Pancreas (tissue), 10 donors: Measurements from ENCODE around the gene AFF3. TPM values are rescaled to one million over a fixed set of nuclear protein-coding genes. Genes with fewer than 3 reads are reported as not detected.

ENCODE experiments used
- ATAC-seq, 4 donors: fragments of 200-7000 bp; cut with Tn5 transposase; one replicate each; pipeline versions ENCODE4 v1.8.0 to v1.9.1; 2020; ENCODE audit warnings: mild to moderate bottlenecking in 4 of 4, moderate library complexity in 4 of 4
- DNase-seq, 6 donors: peaks; one replicate each; pipeline ENCODE4 v3.0.0-alpha.2; 2020
- FAIRE-seq: peaks from 2 replicates; lab custom pipeline; 2012; peaks lifted over from hg19 to GRCh38; lab: Jason Lieb, UNC
- H3K27ac ChIP-seq, 4 donors: fragments of 200-600 bp; sonication (generic); 1 replicate in 3 of 4; 2 replicates in 1 of 4; pipeline versions ENCODE4 v1.5.0 to v1.8.0; 2020
- H3K27me3 ChIP-seq, 4 donors: fragments of 200-600 bp; one replicate each; pipeline ENCODE4 v1.8.0; 2021
- H3K36me3 ChIP-seq, 3 donors: fragments of 200-600 bp; sonication (generic) in 1 of 3; one replicate each; pipeline versions ENCODE4 v1.5.0 to v1.8.0; 2020 to 2021
- H3K4me1 ChIP-seq, 3 donors: fragments of 200-600 bp; one replicate each; pipeline ENCODE4 v1.8.0; 2021
- H3K4me3 ChIP-seq, 4 donors: fragments of 200-600 bp; sonication (generic) in 2 of 4; one replicate each; pipeline versions ENCODE4 v1.5.0 to v1.8.0; 2020 to 2021
- H3K9me3 ChIP-seq, 4 donors: fragments of 200-600 bp; one replicate each; pipeline ENCODE4 v1.8.0; 2021
- whole genome bisulfite sequencing, 2 donors: extraction: QIAGEN DNeasy Blood & Tissue Kit; methylation state at CpG; one replicate each; pipeline ENCODE4 v1.1.7; 2013; 5-methylcytosine and 5-hydroxymethylcytosine counted together
- intact Hi-C, 3 donors: fragments of 100-400 bp; cut with DNase I; formaldehyde crosslinking; loops; one replicate each; pipeline versions ENCODE4 v1.11.1 to v1.14.2; 2022
- polyA plus RNA-seq, 2 donors: library from polyadenylated mRNA; stranded (reverse); fragments of 200-250 nt; gene quantifications; one replicate each; pipeline ENCODE4 v1.2.3, GENCODE V29; 2013
- total RNA-seq, 6 donors: library from RNA; stranded (reverse); fragmentation: NEBNext Ultra II Directional in 4 of 6; extraction: Animal tissue kit (Norgen Biotek cat#: 25700) in 4 of 6; gene quantifications; one replicate each; pipeline versions ENCODE4 v1.2.1 to v1.2.4, GENCODE V29; 2021 to 2023
- TF ChIP-seq, protein P1 (sequence below), 4 donors: fragments of 200-600 bp; sonication (generic) in 3 of 4; IDR thresholded peaks; one replicate each; pipeline versions ENCODE4 v1.5.0 to v1.8.0; 2021; ENCODE audit warnings: antibody characterized with exemption in 4 of 4
- donor health status: healthy with polysubstance abuse.
- donor health status: DM: no; HTN: no; CAD: no; lungs with moderate emphysema.
- donor health status: DM: no; HTN: no; CAD: no.
- donor health status: control.
- donor health status: control.
- donor health status: Bipolar disorder and iron deficiency.
- donor health status: DM: yes; HTN: yes; CAD: no.
- donor health status: DM: no; HTN: no; CAD: no.
- donor health status: DM: no; HTN: no; CAD: no.
- donor health status: DM: yes; HTN: yes; CAD: no.

AFF3 gene
- total and polyA plus RNA-seq, 8 donors = 0.19 to 1.1 (median 0.54) TPM

DNA sequence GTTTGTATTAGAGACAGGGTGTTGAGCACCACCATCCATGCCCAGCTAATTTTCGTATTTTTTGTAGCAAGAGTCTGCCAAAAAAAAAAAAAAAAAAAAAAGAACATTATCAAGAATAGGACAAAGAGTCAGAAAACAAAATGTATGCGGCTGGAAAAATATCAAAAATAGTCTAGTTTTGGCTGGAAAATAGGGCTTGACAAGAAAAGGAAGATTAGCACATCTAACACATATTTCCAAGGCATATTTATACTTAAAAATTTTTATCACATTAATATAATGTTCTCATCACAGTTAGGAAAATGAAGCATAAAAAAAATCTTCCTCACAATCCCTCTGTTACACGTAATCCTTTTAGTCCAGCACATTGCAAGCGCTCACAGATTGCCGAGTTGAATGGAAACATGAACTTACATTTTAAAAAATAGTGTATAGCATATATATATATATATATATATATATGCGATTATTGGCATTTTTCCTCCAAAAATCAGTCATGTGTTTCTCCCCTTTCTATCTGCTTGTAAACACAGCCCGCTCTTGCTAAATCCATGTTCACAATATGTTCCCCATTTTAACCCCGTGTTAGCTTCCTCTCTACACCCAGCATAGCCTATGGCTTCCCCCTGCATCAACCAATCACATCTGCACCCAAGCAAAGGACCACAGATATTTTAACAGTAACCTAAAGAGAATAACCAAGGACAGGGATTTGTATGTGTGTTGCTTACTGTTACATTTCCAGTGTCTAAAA lies 183.0 kb downstream of the AFF3 start:
- ATAC-seq (no peak), DNase-seq (no peak), FAIRE-seq (no peak)
- intact Hi-C loops = no loop called here
- Histone ChIP-seq H3K36me3 (no peaks in the 10 kb centered on the region), H3K4me3 (no peak overlapping the region), H3K9me3 (no peaks in the 10 kb centered on the region), H3K4me1 (no peaks in the 10 kb centered on the region), H3K27ac (no peak overlapping the region), H3K27me3 (no peaks in the 10 kb centered on the region)
- WGBS, 2 donors = 68 to 81% methylated on average over 8 of the region's 8 CpGs
- TF ChIP-seq, protein P1, sequence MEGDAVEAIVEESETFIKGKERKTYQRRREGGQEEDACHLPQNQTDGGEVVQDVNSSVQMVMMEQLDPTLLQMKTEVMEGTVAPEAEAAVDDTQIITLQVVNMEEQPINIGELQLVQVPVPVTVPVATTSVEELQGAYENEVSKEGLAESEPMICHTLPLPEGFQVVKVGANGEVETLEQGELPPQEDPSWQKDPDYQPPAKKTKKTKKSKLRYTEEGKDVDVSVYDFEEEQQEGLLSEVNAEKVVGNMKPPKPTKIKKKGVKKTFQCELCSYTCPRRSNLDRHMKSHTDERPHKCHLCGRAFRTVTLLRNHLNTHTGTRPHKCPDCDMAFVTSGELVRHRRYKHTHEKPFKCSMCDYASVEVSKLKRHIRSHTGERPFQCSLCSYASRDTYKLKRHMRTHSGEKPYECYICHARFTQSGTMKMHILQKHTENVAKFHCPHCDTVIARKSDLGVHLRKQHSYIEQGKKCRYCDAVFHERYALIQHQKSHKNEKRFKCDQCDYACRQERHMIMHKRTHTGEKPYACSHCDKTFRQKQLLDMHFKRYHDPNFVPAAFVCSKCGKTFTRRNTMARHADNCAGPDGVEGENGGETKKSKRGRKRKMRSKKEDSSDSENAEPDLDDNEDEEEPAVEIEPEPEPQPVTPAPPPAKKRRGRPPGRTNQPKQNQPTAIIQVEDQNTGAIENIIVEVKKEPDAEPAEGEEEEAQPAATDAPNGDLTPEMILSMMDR (IDR thresholded peaks at IDR 0.05) = no peak

GRCh38 chr2:99957332-99958133 lies 184.9 kb downstream of the AFF3 start:
- no peak for ATAC-seq

GRCh38 chr2:99956232-99957030 lies 186.0 kb downstream of the AFF3 start:
- Histone ChIP-seq H3K36me3 (no peaks in the 10 kb centered on the region), H3K27ac (no peak overlapping the region), H3K9me3 (no peaks in the 10 kb centered on the region), H3K4me1 (no peaks in the 10 kb centered on the region), H3K4me3 (no peak overlapping the region), H3K27me3 (no peaks in the 10 kb centered on the region)
- FAIRE-seq (no peak), ATAC-seq (no peak), DNase-seq (no peak)
- WGBS, 2 donors = 78 to 83% methylated on average over 6 of the region's 6 CpGs
- intact Hi-C loops = no loop called here
- TF ChIP-seq, protein P1 (IDR thresholded peaks at IDR 0.05) = no peak

More at GRCh38 chr2:99957332-99958133, 184.9 kb downstream of the AFF3 start:
- TF ChIP-seq, protein P1 (IDR thresholded peaks at IDR 0.05) = no peak
- no peaks in the 10 kb centered on the region for H3K4me1 ChIP-seq
- no peak overlapping the region for H3K4me3 ChIP-seq
- DNase-seq (no peak), FAIRE-seq (no peak)
- no peak overlapping the region for H3K27ac ChIP-seq
- 79% methylated on average over 8 of the region's 8 CpGs for WGBS, 2 donors
- intact Hi-C loops = no loop called here
- H3K36me3 ChIP-seq = no peaks in the 10 kb centered on the region
- no peaks in the 10 kb centered on the region for H3K27me3 ChIP-seq
- no peaks in the 10 kb centered on the region for H3K9me3 ChIP-seq

DNA sequence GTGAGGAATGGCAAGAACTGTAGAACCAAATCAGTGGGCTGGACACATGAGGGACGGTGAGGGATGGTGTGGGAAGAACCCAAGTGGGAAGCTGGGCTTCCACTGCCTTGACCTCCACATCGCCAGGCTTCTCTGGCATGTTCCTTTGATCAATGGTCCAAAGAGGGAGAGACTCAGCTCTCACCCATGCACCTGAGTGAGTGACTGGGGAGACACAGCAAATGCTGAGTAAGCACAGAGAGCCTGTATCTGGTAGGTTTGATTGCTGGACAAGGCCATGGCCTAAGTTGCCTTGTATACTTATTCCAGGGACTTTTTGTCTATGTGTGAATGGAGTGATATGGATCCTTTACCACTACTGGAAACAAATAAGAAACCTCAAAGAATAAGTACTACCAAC lies 188.6 kb downstream of the AFF3 start:
- ATAC-seq (no peak), DNase-seq (no peak), FAIRE-seq (no peak)
- Histone ChIP-seq H3K4me1 (no peaks in the 10 kb centered on the region), H3K9me3 (no peaks in the 10 kb centered on the region), H3K27ac (no peak overlapping the region), H3K4me3 (no peak overlapping the region), H3K36me3 (no peaks in the 10 kb centered on the region), H3K27me3 (no peaks in the 10 kb centered on the region)
- TF ChIP-seq, protein P1 (IDR thresholded peaks at IDR 0.05) = no peak
- intact Hi-C loops = no loop called here
- WGBS, 2 donors = 87 to 98% methylated on average over 2 of the region's 2 CpGs
